A549 (cell line): Measurements from ENCODE around the gene FNDC1. TPM values are rescaled to one million over a fixed set of nuclear protein-coding genes. Genes with fewer than 3 reads are reported as not detected.

Source experiments
- ATAC-seq, 2 experiments: fragments of 200-7000 bp in 1 of 2; fragments of >200 bp in 1 of 2; cut with Nextera tagmentation in 1 of 2; cut with Tn5 transposase in 1 of 2; 3 replicates each; pipeline versions ENCODE4 v1.8.0 to v1.9.1; 2018 to 2020; ENCODE audit warnings: mild to moderate bottlenecking in 1 of 2, moderate library complexity in 1 of 2
- CTCF ChIA-PET: fragments of 300-600 bp; sonication (Branson Sonifier 250); formaldehyde crosslinking; extraction: SDS; loops from one replicate; lab custom pipeline; 2021; ENCODE audit warnings: antibody characterized with exemption, inconsistent platforms; lab: Yijun Ruan, JAX
- POLR2A ChIA-PET: fragments of 350-600 bp; formaldehyde crosslinking; extraction: SDS; loops from one replicate; lab custom pipeline; 2021; ENCODE audit warnings: antibody characterized with exemption, inconsistent platforms; lab: Yijun Ruan, JAX
- DNase-seq, 2 experiments: peaks; one replicate each; pipeline versions ENCODE4 v3.0.0 to v3.0.0-alpha.2; 2011 to 2016; ENCODE audit warnings: low read depth in 1 of 2, low spot score in 1 of 2
- FAIRE-seq: peaks from 2 replicates; lab custom pipeline; 2011; peaks lifted over from hg19 to GRCh38; lab: Jason Lieb, UNC
- H3K27ac ChIP-seq, 2 experiments: fragments of >200 bp; sonication (Bioruptor Twin); formaldehyde crosslinking; 3 replicates each; pipeline ENCODE4 v1.5.1; 2016 to 2017
- H3K4me1 ChIP-seq: fragments of >200 bp; sonication (Bioruptor Twin); formaldehyde crosslinking; 3 replicates; pipeline ENCODE4 v1.6.1; 2016
- H3K4me2 ChIP-seq: fragments of >200 bp; sonication (Bioruptor Twin); formaldehyde crosslinking; 3 replicates; pipeline ENCODE4 v1.6.1; 2016
- H3K4me3 ChIP-seq: fragments of >200 bp; sonication (Bioruptor Twin); formaldehyde crosslinking; 3 replicates; pipeline ENCODE4 v1.5.1; 2016
- H3K9me3 ChIP-seq: fragments of >200 bp; sonication (Bioruptor Twin); formaldehyde crosslinking; 3 replicates; pipeline ENCODE4 v1.6.1; 2016
- BHLHE40 ChIP-seq: IDR thresholded peaks from 2 replicates; pipeline ENCODE4 v1.6.1; 2012; ENCODE audit warnings: low read depth, low read length, inconsistent platforms
- EP300 ChIP-seq, 2 experiments: fragments of >200 bp; sonication (Bioruptor Twin); formaldehyde crosslinking; IDR thresholded peaks; 2 replicates in 1 of 2; 3 replicates in 1 of 2; pipeline ENCODE4 v1.6.1; 2016 to 2017
- ESRRA ChIP-seq: fragments of 150-350 bp; IDR thresholded peaks from 2 replicates; pipeline ENCODE4 v1.6.1; 2014; ENCODE audit warnings: mild to moderate bottlenecking, low read length, borderline replicate concordance
- HMGXB4 ChIP-seq: fragments of 250-450 bp; sonication (Bioruptor Pico); IDR thresholded peaks from 2 replicates; pipeline ENCODE4 v1.5.0; 2021; ENCODE audit warnings: mild to moderate bottlenecking, moderate library complexity, borderline replicate concordance
- HOXB13 ChIP-seq: fragments of 250-450 bp; sonication (Bioruptor Pico); IDR thresholded peaks from 2 replicates; pipeline ENCODE4 v1.5.0; 2020; ENCODE audit warnings: low read depth, mild to moderate bottlenecking, moderate library complexity
- MAFK ChIP-seq: fragments of 450-650 bp; IDR thresholded peaks from 2 replicates; pipeline ENCODE4 v1.6.1; 2014; ENCODE audit not compliant: partially characterized antibody
- MAX ChIP-seq: IDR thresholded peaks from 2 replicates; pipeline ENCODE4 v1.6.1; 2012
- MYC ChIP-seq: IDR thresholded peaks from 2 replicates; pipeline ENCODE4 v1.6.1; 2012; ENCODE audit warnings: mild to moderate bottlenecking, inconsistent platforms, low read length, improper control_type of control experiment, borderline replicate concordance
- PHF8 ChIP-seq: fragments of 200-600 bp; sonication (generic); IDR thresholded peaks from 2 replicates; pipeline ENCODE4 v1.6.1; 2016; ENCODE audit warnings: low read depth, mild to moderate bottlenecking, antibody characterized with exemption, moderate library complexity, borderline replicate concordance
- RNF2 ChIP-seq: fragments of 200-600 bp; sonication (generic); IDR thresholded peaks from 2 replicates; pipeline ENCODE4 v1.6.1; 2016; ENCODE audit warnings: low read depth, mild to moderate bottlenecking, antibody characterized with exemption, moderate library complexity, borderline replicate concordance
- SMC3 ChIP-seq: fragments of >200 bp; sonication (Bioruptor Twin); formaldehyde crosslinking; IDR thresholded peaks from 3 replicates; pipeline ENCODE4 v1.6.1; 2018; ENCODE audit warnings: inconsistent platforms
- TFCP2L1 ChIP-seq: fragments of 250-450 bp; sonication (Bioruptor Pico); IDR thresholded peaks from 2 replicates; pipeline ENCODE4 v1.5.0; 2021; ENCODE audit warnings: mild to moderate bottlenecking
- ZFP36 ChIP-seq: fragments of 450-650 bp; IDR thresholded peaks from 2 replicates; pipeline ENCODE4 v1.6.1; 2014; ENCODE audit warnings: borderline replicate concordance; ENCODE audit not compliant: partially characterized antibody
- ZSCAN20 ChIP-seq: fragments of 250-450 bp; sonication (Bioruptor Pico); IDR thresholded peaks from 2 replicates; pipeline ENCODE4 v1.8.0; 2022; ENCODE audit warnings: mild to moderate bottlenecking, moderate library complexity
- WGBS: methylation state at CpG from one replicate; pipeline ENCODE4 v1.1.6; 2017; ENCODE audit errors: missing lambda C conversion rate; 5-methylcytosine and 5-hydroxymethylcytosine counted together
- polyA plus RNA-seq, 4 experiments: library from polyadenylated mRNA; depleted of rRNA in 3 of 4; stranded (reverse); fragments of >200 nt; fragmentation: RNase III in 1 of 4; extraction: RNeasy Plus Mini Kit Qiagen cat#74134 plus additional on column Dnase treatment in 1 of 4; gene quantifications; 2 replicates in 3 of 4; 3 replicates in 1 of 4; pipeline ENCODE4 v1.2.3, GENCODE V29; 2011 to 2017
- TF ChIP-seq, protein P1 (sequence below): IDR thresholded peaks from 2 replicates; pipeline ENCODE4 v1.6.1; 2012; ENCODE audit warnings: low read depth, borderline replicate concordance

The FNDC1 gene
- polyA plus RNA-seq, 2 of the 4 experiments (the other 2 are of a cell fraction), result 0.01 TPM; not detected in 1

GRCh38 chr6:159315562-159315961 lies 146.4 kb downstream of the FNDC1 start:
- WGBS, result 77% methylated on average over 10 of the region's 26 CpGs
- H3K27ac ChIP-seq, result no peak overlapping the region
- no peaks in the 10 kb centered on the region for H3K9me3 ChIP-seq
- TF ChIP-seq EP300 (IDR thresholded peaks at IDR 0.05), result no peak
- TF ChIP-seq MAX, result no peak
- TF ChIP-seq MAFK, result no peak
- H3K4me2 ChIP-seq, result no peak overlapping the region
- POLR2A ChIA-PET, result no interaction called here
- CTCF ChIA-PET, result interaction anchor here (0.9 kb wide), 1 partner anchor 326 kb away, joined by 3 read pairs; no protein-coding TSS in a partner anchor
- no peak overlapping the region for H3K4me3 ChIP-seq
- DNase-seq (no peak), ATAC-seq (no peak), FAIRE-seq (no peak)
- H3K4me1 ChIP-seq, result no peaks in the 10 kb centered on the region

- Histone ChIP-seq H3K4me2 (no peak overlapping the region), H3K27ac (no peak overlapping the region), H3K4me3 (no peak overlapping the region)
- CTCF ChIA-PET, result no interaction called here
- POLR2A ChIA-PET, result no interaction called here
- no peak for DNase-seq
- WGBS, result 2% methylated on average over 7 of the region's 7 CpGs
- TF ChIP-seq TFCP2L1 (CRISPR knock-in tag), result no peak
- no peak for TF ChIP-seq RNF2
- TF ChIP-seq ZFP36, result no peak
- TF ChIP-seq HMGXB4, result no peak
- TF ChIP-seq, protein P1, sequence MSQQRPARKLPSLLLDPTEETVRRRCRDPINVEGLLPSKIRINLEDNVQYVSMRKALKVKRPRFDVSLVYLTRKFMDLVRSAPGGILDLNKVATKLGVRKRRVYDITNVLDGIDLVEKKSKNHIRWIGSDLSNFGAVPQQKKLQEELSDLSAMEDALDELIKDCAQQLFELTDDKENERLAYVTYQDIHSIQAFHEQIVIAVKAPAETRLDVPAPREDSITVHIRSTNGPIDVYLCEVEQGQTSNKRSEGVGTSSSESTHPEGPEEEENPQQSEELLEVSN, result no peak
- TF ChIP-seq HOXB13 (CRISPR knock-in tag), result no peak
- TF ChIP-seq, all 56 proteins: peak for 0
- Histone ChIP-seq H3K4me1 (no peaks in the 10 kb centered on the region), H3K9me3 (no peaks in the 10 kb centered on the region)
- ATAC-seq (no peak), FAIRE-seq (no peak)
Observed at GRCh38 chr6:159317430-159317829, 148.2 kb downstream of the FNDC1 start.

DNA sequence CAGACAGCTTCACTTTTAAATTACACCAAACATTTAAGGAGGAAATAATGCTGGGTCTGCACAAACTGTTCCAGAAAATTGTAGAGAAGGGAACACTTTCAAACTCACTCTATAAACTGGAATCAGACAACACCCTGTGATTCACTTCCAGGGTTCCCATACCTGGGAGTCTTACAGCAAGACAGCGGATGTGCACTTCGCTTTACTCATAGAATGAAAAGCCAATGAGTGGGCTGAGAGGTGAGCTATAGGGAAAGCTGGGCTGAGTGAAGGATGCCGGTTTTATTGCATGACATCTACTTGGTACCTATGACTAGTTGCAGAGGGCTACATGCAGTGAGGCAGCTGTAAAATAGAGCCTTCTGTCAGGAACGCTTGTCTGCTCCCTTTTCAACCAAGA lies 152.1 kb downstream of the FNDC1 start:
- no peak for ATAC-seq
- POLR2A ChIA-PET, result no interaction called here
- FAIRE-seq, result no peak

More for the DNA sequence above, 152.1 kb downstream of the FNDC1 start:
- no peaks in the 10 kb centered on the region for H3K9me3 ChIP-seq
- CTCF ChIA-PET, result no interaction called here
- no peaks in the 10 kb centered on the region for H3K4me1 ChIP-seq
- no peak for TF ChIP-seq MYC
- TF ChIP-seq PHF8, result no peak
- TF ChIP-seq ZSCAN20 (CRISPR knock-in tag), result no peak
- no peak for TF ChIP-seq BHLHE40
- no peak for TF ChIP-seq ESRRA
- no peak for TF ChIP-seq SMC3
- DNase-seq, result no peak
- WGBS, result 34% methylated on average over 4 of the region's 4 CpGs
- no peak overlapping the region for H3K27ac ChIP-seq
- H3K4me2 ChIP-seq, result no peak overlapping the region
- no peak overlapping the region for H3K4me3 ChIP-seq

Other genes with a start within 250 kb of the FNDC1 start
- gene RSPH3, start 169.2 kb upstream of the FNDC1 start, polyA plus RNA-seq (2011; rRNA removed), result 2.6 TPM in 2 replicates
- gene RSPH3, start 169.2 kb upstream of the FNDC1 start, polyA plus RNA-seq (2017; fragmentation: RNase III; extraction: RNeasy Plus Mini Kit Qiagen cat#74134 plus additional on column Dnase treatment), result 3.1 to 4.0 TPM (median 3.6 TPM) in 3 replicates
- gene TAGAP, start 124.4 kb upstream of the FNDC1 start, polyA plus RNA-seq (2011; rRNA removed), result not detected in 2 replicates
- gene TAGAP, start 124.4 kb upstream of the FNDC1 start, polyA plus RNA-seq (2017; fragmentation: RNase III; extraction: RNeasy Plus Mini Kit Qiagen cat#74134 plus additional on column Dnase treatment), result not detected in 3 replicates